NT2/D1 (cell line): ENCODE measurements around the gene CMBL.

Source experiments
- SUZ12 ChIP-seq: IDR thresholded peaks from 2 replicates; pipeline ENCODE4 v1.6.1; 2011; ENCODE audit not compliant: insufficient read length, insufficient read depth; ENCODE audit errors: extremely low read depth
- YY1 ChIP-seq: IDR thresholded peaks from 2 replicates; pipeline ENCODE4 v1.6.1; 2011; ENCODE audit not compliant: insufficient read length, insufficient read depth
- ZNF274 ChIP-seq: IDR thresholded peaks from 2 replicates; pipeline ENCODE4 v1.6.1; 2011; ENCODE audit warnings: mild to moderate bottlenecking, low read depth, low read length

GRCh38 chr5:10353241-10354047 is 45.7 kb upstream of the CMBL start, which contains the start of gene MARCHF6:
- TF ChIP-seq YY1, result no peak
- no peak for TF ChIP-seq SUZ12
- TF ChIP-seq ZNF274, result no peak
